Activated naive CD8-positive, alpha-beta T cell treated with anti-CD3 and anti-CD28 coated beads, Interleukin-2, amount 50 U/mL, for 16 hours (primary cell): Measurements from ENCODE around the gene HMGA1.

Experiments used
- DNase-seq: peaks from one replicate; pipeline ENCODE4 v3.0.0-alpha.2; 2020; ENCODE audit warnings: low read depth, low spot score

HMGA1 gene

GRCh38 chr6:34236443-34237315 lies at the start of gene HMGA1:
TSS of gene HMGA1 (plus strand) at chr6:34236873. CDS start at chr6:34240781, 3,908 bp downstream.
- peak; percentile 80 for DNase-seq

- DNase-seq: no peak
Observed at GRCh38 chr6:34189806-34190503, 46.7 kb upstream of the HMGA1 start.

GRCh38 chr6:34190504-34191122 lies 46.1 kb upstream of the HMGA1 start:
- no peak for DNase-seq

- DNase-seq: no peak
Observed at GRCh38 chr6:34194772-34195171, 41.9 kb upstream of the HMGA1 start.

- no peak for DNase-seq
Observed at GRCh38 chr6:34195726-34196115, 41.0 kb upstream of the HMGA1 start.

GRCh38 chr6:34196116-34196832 lies 40.4 kb upstream of the HMGA1 start:
- peak; percentile 80 for DNase-seq

GRCh38 chr6:34196833-34197195 lies 39.9 kb upstream of the HMGA1 start:
- no peak for DNase-seq

GRCh38 chr6:34200340-34200971 lies 36.2 kb upstream of the HMGA1 start:
- DNase-seq: no peak

- no peak for DNase-seq
Observed at GRCh38 chr6:34201455-34202107, 35.1 kb upstream of the HMGA1 start.

GRCh38 chr6:34202329-34203201 lies 34.1 kb upstream of the HMGA1 start:
- no peak for DNase-seq

GRCh38 chr6:34204693-34205092 lies 32.0 kb upstream of the HMGA1 start:
- no peak for DNase-seq

GRCh38 chr6:34205466-34205865 lies 31.2 kb upstream of the HMGA1 start:
- DNase-seq: no peak

- DNase-seq: no peak
Observed at GRCh38 chr6:34205916-34206315, 30.8 kb upstream of the HMGA1 start.

- DNase-seq: no peak
Observed at GRCh38 chr6:34206726-34207125, 29.9 kb upstream of the HMGA1 start.

- DNase-seq: no peak
Observed at GRCh38 chr6:34207695-34208443, 28.8 kb upstream of the HMGA1 start.

GRCh38 chr6:34213772-34214171 lies 22.9 kb upstream of the HMGA1 start:
- DNase-seq: no peak

GRCh38 chr6:34218691-34219090 lies 18.0 kb upstream of the HMGA1 start:
- no peak for DNase-seq

- DNase-seq: no peak
Observed at GRCh38 chr6:34223381-34223955, 13.2 kb upstream of the HMGA1 start.
